Activated CD4-positive, alpha-beta memory T cell treated with anti-CD3 and anti-CD28 coated beads for 36 hours (primary cell): Measurements from ENCODE around the gene DNPH1. TPM values are rescaled to one million over a fixed set of nuclear protein-coding genes. Genes with fewer than 3 reads are reported as not detected.

Experiments used
- CTCF ChIA-PET: fragments of 350-600 bp; sonication (Branson Sonifier 250); formaldehyde crosslinking; loops from one replicate; lab custom pipeline; 2021; ENCODE audit warnings: antibody characterized with exemption, inconsistent platforms; lab: Charles Lee
- POLR2A ChIA-PET: fragments of 350-600 bp; sonication (Branson Sonifier 250); formaldehyde crosslinking; loops from one replicate; lab custom pipeline; 2021; ENCODE audit warnings: antibody characterized with exemption; lab: Charles Lee
- DNase-seq: peaks from one replicate; pipeline ENCODE4 v3.0.0-alpha.2; 2020
- H3K27ac Mint-ChIP-seq: one replicate; pipeline ENCODE4 v1.8.0; 2021; ENCODE audit warnings: mixed read lengths
- H3K27me3 Mint-ChIP-seq: one replicate; pipeline ENCODE4 v1.8.0; 2021; ENCODE audit warnings: mixed read lengths
- H3K36me3 Mint-ChIP-seq: one replicate; pipeline ENCODE4 v1.8.0; 2021; ENCODE audit warnings: mixed read lengths
- H3K4me1 Mint-ChIP-seq: one replicate; pipeline ENCODE4 v1.8.0; 2021; ENCODE audit warnings: low read depth, mixed read lengths
- H3K4me3 Mint-ChIP-seq: one replicate; pipeline ENCODE4 v1.8.0; 2021; ENCODE audit warnings: mild to moderate bottlenecking, mixed read lengths
- H3K9me3 Mint-ChIP-seq: one replicate; pipeline ENCODE4 v1.8.0; 2021; ENCODE audit warnings: mixed read lengths
- intact Hi-C: fragments of 100-400 bp; cut with micrococcal nuclease; formaldehyde crosslinking; loops from one replicate; pipeline ENCODE4 v1.15.1; 2023
- total RNA-seq, 2 experiments: library from RNA; stranded (reverse); gene quantifications; one replicate each; pipeline ENCODE4 v1.2.3, GENCODE V29; 2021

DNPH1 gene
- total RNA-seq, 2 experiments from 2014 or later: 57.5 to 57.9 TPM

GRCh38 chr6:43220439-43220951 is 8.8 kb downstream of the DNPH1 start:
- Mint-ChIP-seq H3K4me3 (no peak overlapping the region), H3K27me3 (no peaks in the 10 kb centered on the region), H3K9me3 (no peaks in the 10 kb centered on the region), H3K36me3 (peaks cover 26% of the 10 kb centered on the region), H3K27ac (no peak overlapping the region), H3K4me1 (peaks cover 37% of the 10 kb centered on the region)
- CTCF ChIA-PET: interaction anchor here (1.4 to 4.1 kb wide), 2 partner anchors 8 to 9 kb away, joined by 4 to 18 read pairs; partner anchors contain the start of gene DNPH1
- POLR2A ChIA-PET: interaction anchor here (0.6 to 1.4 kb wide), 2 partner anchors 29 to 300 kb away, joined by 3 to 4 read pairs; no protein-coding TSS in a partner anchor
- no peak for DNase-seq
- intact Hi-C loops: loop anchor here (10.0 kb wide), 1 partner anchor 414 kb away; the partner anchor contains the start of gene MAD2L1BP

- H3K36me3 Mint-ChIP-seq: peaks cover 27% of the 10 kb centered on the region
- intact Hi-C loops: loop anchor here (10.0 kb wide), 1 partner anchor 415 kb away; the partner anchor contains the start of gene MAD2L1BP
- no peak overlapping the region for H3K27ac Mint-ChIP-seq
Measured at GRCh38 chr6:43219814-43220213, 9.5 kb downstream of the DNPH1 start.

GRCh38 chr6:43219119-43219518 is 10.2 kb downstream of the DNPH1 start:
- Mint-ChIP-seq H3K27me3 (no peaks in the 10 kb centered on the region), H3K27ac (no peak overlapping the region), H3K4me3 (no peak overlapping the region), H3K4me1 (peaks cover 26% of the 10 kb centered on the region), H3K36me3 (peaks cover 24% of the 10 kb centered on the region), H3K9me3 (no peaks in the 10 kb centered on the region)
- intact Hi-C loops: no loop called here
- DNase-seq: no peak
- ChIA-PET POLR2A (no interaction called here), CTCF (interaction anchor here (4.1 kb wide), 1 partner anchor 10 kb away, joined by 18 read pairs; the partner anchor contains the start of gene DNPH1)

More at GRCh38 chr6:43219814-43220213, 9.5 kb downstream of the DNPH1 start:
- Mint-ChIP-seq H3K4me3 (no peak overlapping the region), H3K9me3 (no peaks in the 10 kb centered on the region), H3K4me1 (peaks cover 32% of the 10 kb centered on the region), H3K27me3 (no peaks in the 10 kb centered on the region)
- DNase-seq: no peak
- POLR2A ChIA-PET: no interaction called here
- CTCF ChIA-PET: interaction anchor here (1.4 to 4.1 kb wide), 2 partner anchors 7 to 10 kb away, joined by 4 to 18 read pairs; partner anchors contain the start of gene DNPH1

- DNase-seq: no peak
- Mint-ChIP-seq H3K4me1 (peaks cover 9% of the 10 kb centered on the region), H3K27ac (no peak overlapping the region), H3K36me3 (peaks cover 21% of the 10 kb centered on the region), H3K4me3 (no peak overlapping the region), H3K9me3 (no peaks in the 10 kb centered on the region), H3K27me3 (no peaks in the 10 kb centered on the region)
- ChIA-PET POLR2A (interaction anchor here (1.2 kb wide), 1 partner anchor 47 kb away, joined by 4 read pairs; no protein-coding TSS in a partner anchor), CTCF (interaction anchor here (0.8 to 4.1 kb wide), 2 partner anchors 12 to 314 kb away, joined by 3 to 18 read pairs; partner anchors contain the start of gene DNPH1)
- intact Hi-C loops: no loop called here
Measured at GRCh38 chr6:43217351-43217750, 11.9 kb downstream of the DNPH1 start.

GRCh38 chr6:43216200-43216599 is 13.1 kb downstream of the DNPH1 start:
- Mint-ChIP-seq H3K4me1 (no peaks in the 10 kb centered on the region), H3K9me3 (no peaks in the 10 kb centered on the region), H3K36me3 (peaks cover 19% of the 10 kb centered on the region), H3K4me3 (no peak overlapping the region), H3K27ac (no peak overlapping the region), H3K27me3 (no peaks in the 10 kb centered on the region)
- ChIA-PET CTCF (interaction anchor here (0.5 to 0.9 kb wide), 3 partner anchors 13 to 30 kb away, joined by 3 to 4 read pairs (median 3); partner anchors contain the start of gene DNPH1), POLR2A (interaction anchor here (1.2 kb wide), 1 partner anchor 46 kb away, joined by 4 read pairs; no protein-coding TSS in a partner anchor)
- intact Hi-C loops: no loop called here
- DNase-seq: no peak

- Mint-ChIP-seq H3K27ac (no peak overlapping the region), H3K27me3 (no peaks in the 10 kb centered on the region), H3K4me1 (no peaks in the 10 kb centered on the region), H3K9me3 (no peaks in the 10 kb centered on the region), H3K36me3 (peaks cover 19% of the 10 kb centered on the region), H3K4me3 (no peak overlapping the region)
- intact Hi-C loops: no loop called here
- no peak for DNase-seq
- ChIA-PET POLR2A (no interaction called here), CTCF (interaction anchor here (1.0 kb wide), 1 partner anchor 14 kb away, joined by 3 read pairs; no protein-coding TSS in a partner anchor)
Measured at GRCh38 chr6:43215066-43215465, 14.2 kb downstream of the DNPH1 start.

GRCh38 chr6:43213431-43213830 is 15.8 kb downstream of the DNPH1 start:
- Mint-ChIP-seq H3K9me3 (no peaks in the 10 kb centered on the region), H3K27ac (no peak overlapping the region), H3K4me3 (no peak overlapping the region), H3K4me1 (no peaks in the 10 kb centered on the region), H3K27me3 (no peaks in the 10 kb centered on the region), H3K36me3 (peaks cover 12% of the 10 kb centered on the region)
- no peak for DNase-seq
- ChIA-PET POLR2A (interaction anchor here (2.7 kb wide), 1 partner anchor 10 kb away, joined by 9 read pairs; no protein-coding TSS in a partner anchor), CTCF (interaction anchor here (0.6 to 2.4 kb wide), 2 partner anchors 16 to 303 kb away, joined by 3 to 8 read pairs; partner anchors contain the start of genes DNPH1 and YIPF3)
- intact Hi-C loops: no loop called here

- Mint-ChIP-seq H3K4me1 (no peaks in the 10 kb centered on the region), H3K36me3 (peaks cover 11% of the 10 kb centered on the region), H3K27ac (no peak overlapping the region), H3K9me3 (no peaks in the 10 kb centered on the region), H3K27me3 (no peaks in the 10 kb centered on the region), H3K4me3 (no peak overlapping the region)
- POLR2A ChIA-PET: interaction anchor here (2.7 kb wide), 1 partner anchor 12 kb away, joined by 9 read pairs; no protein-coding TSS in a partner anchor
- no peak for DNase-seq
- CTCF ChIA-PET: interaction anchor here (0.8 to 2.4 kb wide), 2 partner anchors 8 to 17 kb away, joined by 4 to 8 read pairs; partner anchors contain the start of gene DNPH1
- intact Hi-C loops: no loop called here
Measured at GRCh38 chr6:43211955-43212354, 17.3 kb downstream of the DNPH1 start.

GRCh38 chr6:43207286-43207685 is 22.0 kb downstream of the DNPH1 start:
- Mint-ChIP-seq H3K9me3 (no peaks in the 10 kb centered on the region), H3K36me3 (peaks cover 13% of the 10 kb centered on the region), H3K4me1 (no peaks in the 10 kb centered on the region), H3K27ac (no peak overlapping the region), H3K4me3 (no peak overlapping the region), H3K27me3 (no peaks in the 10 kb centered on the region)
- no peak for DNase-seq
- POLR2A ChIA-PET: no interaction called here
- CTCF ChIA-PET: no interaction called here
- intact Hi-C loops: no loop called here

- no peak for DNase-seq
- Mint-ChIP-seq H3K9me3 (no peaks in the 10 kb centered on the region), H3K4me1 (no peaks in the 10 kb centered on the region), H3K4me3 (no peak overlapping the region), H3K36me3 (peaks cover 16% of the 10 kb centered on the region), H3K27me3 (no peaks in the 10 kb centered on the region), H3K27ac (no peak overlapping the region)
- ChIA-PET CTCF (no interaction called here), POLR2A (interaction anchor here (0.6 kb wide), 1 partner anchor 268 kb away, joined by 3 read pairs; no protein-coding TSS in a partner anchor)
- intact Hi-C loops: no loop called here
Measured at GRCh38 chr6:43205849-43206248, 23.4 kb downstream of the DNPH1 start.

GRCh38 chr6:43204271-43205105 is 24.8 kb downstream of the DNPH1 start:
- POLR2A ChIA-PET: no interaction called here
- H3K4me3 Mint-ChIP-seq: no peak overlapping the region
- H3K36me3 Mint-ChIP-seq: peaks cover 21% of the 10 kb centered on the region
- H3K27me3 Mint-ChIP-seq: no peaks in the 10 kb centered on the region
- intact Hi-C loops: no loop called here
- H3K4me1 Mint-ChIP-seq: no peaks in the 10 kb centered on the region
- no peak for DNase-seq
- CTCF ChIA-PET: no interaction called here
- H3K27ac Mint-ChIP-seq: no peak overlapping the region
- H3K9me3 Mint-ChIP-seq: no peaks in the 10 kb centered on the region
